ENCODE data around the gene TUBGCP3.

- TF ChIP-seq POLR2AphosphoS5 (IDR thresholded peaks at IDR 0.05; ENCODE audit: low read depth, low read length) (no peak), POLR2A (IDR thresholded peaks at IDR 0.05; ENCODE audit: low read depth, low read length) (no peak)
Observed at GRCh38 chr13:112592647-112593046, 4.7 kb upstream of the TUBGCP3 start.
